ENCODE data around the gene RPP25L.

The RPP25L gene

GRCh38 chr9:34610434-34611206 is 1.3 kb downstream of the RPP25L start:
- no peak for DNase-seq

GRCh38 chr9:34607331-34607730 is 4.6 kb downstream of the RPP25L start:
- no peak for DNase-seq

- DNase-seq = no peak
Observed at GRCh38 chr9:34606905-34607304, 5.0 kb downstream of the RPP25L start.

GRCh38 chr9:34606190-34606589 is 5.7 kb downstream of the RPP25L start:
- no peak for DNase-seq

GRCh38 chr9:34603610-34604231 is 8.2 kb downstream of the RPP25L start:
- peak; percentile 75 for DNase-seq

GRCh38 chr9:34601937-34602573 is 9.8 kb downstream of the RPP25L start:
- DNase-seq = no peak

GRCh38 chr9:34600908-34601307 is 11.0 kb downstream of the RPP25L start:
- DNase-seq = no peak

GRCh38 chr9:34599546-34599945 is 12.4 kb downstream of the RPP25L start:
- DNase-seq = no peak

GRCh38 chr9:34594177-34594576 is 17.7 kb downstream of the RPP25L start:
- no peak for DNase-seq

GRCh38 chr9:34592895-34593601 is 18.8 kb downstream of the RPP25L start:
- DNase-seq = no peak

- DNase-seq = no peak
Observed at GRCh38 chr9:34591917-34592866, 19.7 kb downstream of the RPP25L start.

GRCh38 chr9:34591248-34591916 is 20.5 kb downstream of the RPP25L start:
- peak; percentile 75 for DNase-seq

- no peak for DNase-seq
Observed at GRCh38 chr9:34590381-34591247, 21.3 kb downstream of the RPP25L start.

GRCh38 chr9:34589636-34590380 is 22.1 kb downstream of the RPP25L start, which contains the start of gene CNTFR:
CNTFR (minus strand) TSS chr9:34589724; CDS start chr9:34568981, 20,743 bp downstream.
- DNase-seq = no peak

GRCh38 chr9:34588671-34589635 is 22.9 kb downstream of the RPP25L start:
- no peak for DNase-seq

GRCh38 chr9:34587271-34587670 is 24.6 kb downstream of the RPP25L start:
- DNase-seq = no peak

GRCh38 chr9:34585946-34586669 is 25.8 kb downstream of the RPP25L start:
- DNase-seq = no peak

GRCh38 chr9:34584970-34585369 is 26.9 kb downstream of the RPP25L start:
- DNase-seq = no peak

Data from EL (cell line).